ENCODE results near the gene PAAF1. TPM values are rescaled to one million over a fixed set of nuclear protein-coding genes. Genes with fewer than 3 reads are reported as not detected.
"Not testable (repeated sequence)": the region's sequence is repeated elsewhere in the genome, so short reads cannot be mapped to it uniquely, and the experiment has no call there.

PAAF1 gene
- total RNA-seq, 1 donor from 2014 or later: 27.5 TPM

GRCh38 chr11:73878771-73879170 is 2.0 kb downstream of the PAAF1 start:
- Mint-ChIP-seq H3K27ac (ENCODE audit: unreplicated experiment) (no peak overlapping the region), H3K4me3 (peak overlapping the region; percentile 57), H3K36me3 (ENCODE audit: low read depth) (peaks cover under 1% of the 10 kb centered on the region), H3K4me1 (peaks cover 30% of the 10 kb centered on the region), H3K9me3 (no peaks in the 10 kb centered on the region), H3K27me3 (ENCODE audit: low read depth) (no peaks in the 10 kb centered on the region)
- no peak for TF ChIP-seq CTCF (conservative IDR thresholded peaks at IDR 0.05)
- DNase-seq (ENCODE audit: low read depth, low spot score): no peak

- H3K9me3 Mint-ChIP-seq; DNase-seq (ENCODE audit: low read depth, low spot score); H3K36me3 Mint-ChIP-seq (ENCODE audit: low read depth); H3K4me3 Mint-ChIP-seq; H3K27me3 Mint-ChIP-seq (ENCODE audit: low read depth); H3K27ac Mint-ChIP-seq (ENCODE audit: unreplicated experiment): not testable (repeated sequence)
- H3K4me1 Mint-ChIP-seq: peaks cover 20% of the 10 kb centered on the region
These were observed 3.6 kb downstream of the PAAF1 start for GRCh38 chr11:73880449-73880848.

- no peak for TF ChIP-seq CTCF (conservative IDR thresholded peaks at IDR 0.05)
These were observed 7.1 kb downstream of the PAAF1 start for GRCh38 chr11:73883856-73884255.

GRCh38 chr11:73888244-73888643 is 11.4 kb downstream of the PAAF1 start:
- Mint-ChIP-seq H3K36me3 (ENCODE audit: low read depth) (peaks cover 2% of the 10 kb centered on the region), H3K4me1 (peaks cover 7% of the 10 kb centered on the region), H3K9me3 (peaks cover 2% of the 10 kb centered on the region), H3K4me3 (no peak overlapping the region), H3K27me3 (ENCODE audit: low read depth) (no peaks in the 10 kb centered on the region), H3K27ac (ENCODE audit: unreplicated experiment) (no peak overlapping the region)
- DNase-seq (ENCODE audit: low read depth, low spot score): no peak
- no peak for TF ChIP-seq CTCF (conservative IDR thresholded peaks at IDR 0.05)

More at GRCh38 chr11:73883856-73884255, 7.1 kb downstream of the PAAF1 start:
- Mint-ChIP-seq H3K36me3 (ENCODE audit: low read depth) (peaks cover 2% of the 10 kb centered on the region), H3K27ac (ENCODE audit: unreplicated experiment) (no peak overlapping the region), H3K27me3 (ENCODE audit: low read depth) (no peaks in the 10 kb centered on the region), H3K4me3 (no peak overlapping the region), H3K9me3 (peaks cover 2% of the 10 kb centered on the region), H3K4me1 (peaks cover 7% of the 10 kb centered on the region)
- no peak for DNase-seq (ENCODE audit: low read depth, low spot score)

- H3K27ac Mint-ChIP-seq (ENCODE audit: unreplicated experiment): no peak overlapping the region
- TF ChIP-seq CTCF (conservative IDR thresholded peaks at IDR 0.05): no peak
- H3K9me3 Mint-ChIP-seq: peaks cover 2% of the 10 kb centered on the region
- H3K27me3 Mint-ChIP-seq (ENCODE audit: low read depth): no peaks in the 10 kb centered on the region
- DNase-seq (ENCODE audit: low read depth, low spot score): no peak
- no peak overlapping the region for H3K4me3 Mint-ChIP-seq
- peaks cover 2% of the 10 kb centered on the region for H3K36me3 Mint-ChIP-seq (ENCODE audit: low read depth)
- peaks cover 7% of the 10 kb centered on the region for H3K4me1 Mint-ChIP-seq
These were observed 12.2 kb downstream of the PAAF1 start for GRCh38 chr11:73889019-73889418.

- H3K4me1 Mint-ChIP-seq: peaks cover 7% of the 10 kb centered on the region
- peaks cover 2% of the 10 kb centered on the region for H3K36me3 Mint-ChIP-seq (ENCODE audit: low read depth)
- no peak overlapping the region for H3K27ac Mint-ChIP-seq (ENCODE audit: unreplicated experiment)
- H3K27me3 Mint-ChIP-seq (ENCODE audit: low read depth): no peaks in the 10 kb centered on the region
- H3K4me3 Mint-ChIP-seq: no peak overlapping the region
- no peak for TF ChIP-seq CTCF (conservative IDR thresholded peaks at IDR 0.05)
- H3K9me3 Mint-ChIP-seq: peaks cover 2% of the 10 kb centered on the region
- DNase-seq (ENCODE audit: low read depth, low spot score): no peak
These were observed 12.7 kb downstream of the PAAF1 start for GRCh38 chr11:73889536-73889935.
